ENCODE measurements around the gene CUTC. TPM values are rescaled to one million over a fixed set of nuclear protein-coding genes. Genes with fewer than 3 reads are reported as not detected.

Gene CUTC
- total and polyA plus RNA-seq, 2 donors (not counting 3 experiments of a cell fraction or from before 2014, with no cell fraction given), result 20.4 to 23.1 TPM

DNA sequence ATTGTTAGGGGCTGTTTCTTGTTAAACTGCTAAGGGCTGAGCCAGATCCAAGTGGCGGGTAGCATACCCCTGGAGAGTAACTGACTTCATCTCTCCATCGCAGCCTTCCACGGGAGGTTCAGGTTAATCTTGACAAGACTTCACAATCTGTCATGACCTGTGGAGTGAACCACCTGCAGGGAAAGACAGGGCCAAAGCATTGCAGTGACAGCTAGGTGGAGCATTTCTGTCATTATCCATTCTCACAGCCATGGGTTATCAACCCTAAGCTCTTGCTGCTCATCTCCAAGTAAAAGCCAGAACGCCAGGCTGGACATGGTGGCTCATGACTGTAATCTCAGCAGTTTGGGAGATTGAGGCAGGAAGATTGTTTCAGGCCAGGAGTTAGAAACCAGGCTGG is 67.6 kb downstream of the CUTC start:
- Histone ChIP-seq H3K27me3 (ENCODE audit: control insufficient read depth in 2 of 2, insufficient read depth in 2 of 2, low read length in 2 of 2) (no peaks in the 10 kb centered on the region), H3K4me3 (replicated peaks in 1 of 3; ENCODE audit: insufficient read depth in 1 of 3, low read depth in 1 of 3, low read length in 3 of 3) (no peak overlapping the region), H3K4me1 (ENCODE audit: control insufficient read depth, extremely low read depth, insufficient read depth, low read length) (no peaks in the 10 kb centered on the region), H3K27ac (ENCODE audit: insufficient read depth, low read depth, low read length) (no peak overlapping the region), H2AFZ (ENCODE audit: low read depth, low read length) (no peak overlapping the region), H3K9me3 (replicated peaks; ENCODE audit: control insufficient read depth, insufficient read depth, low read length) (no peaks in the 10 kb centered on the region), H4K20me1 (replicated peaks; ENCODE audit: control insufficient read depth, extremely low read depth, insufficient read depth, low read length) (no peaks in the 10 kb centered on the region), H3K9me1 (replicated peaks; ENCODE audit: control insufficient read depth, extremely low read depth, insufficient read depth, low read length) (no peaks in the 10 kb centered on the region), H3K36me3 (ENCODE audit: control insufficient read depth in 2 of 2, extremely low read depth in 1 of 2, insufficient read depth in 2 of 2, low read length in 2 of 2) (no peaks in the 10 kb centered on the region), H3K9ac (replicated peaks; ENCODE audit: extremely low read depth, insufficient read depth, low read length) (no peak overlapping the region), H3K4me2 (ENCODE audit: insufficient read depth, low read length) (no peak overlapping the region), H3K79me2 (ENCODE audit: control insufficient read depth, insufficient read depth, low read length) (no peaks in the 10 kb centered on the region)
- ChIA-PET CTCF (interaction anchor here (0.9 to 1.2 kb wide), 2 partner anchors 46 to 67 kb away, joined by 3 to 4 read pairs; partner anchors contain the start of genes COX15 and CUTC), POLR2A (no interaction called here)
- DNase-seq (ENCODE audit: low read depth, low spot score) (no peak), FAIRE-seq (no peak)
- BruUV-seq (replicated peaks), result no TSS peak
- intact Hi-C loops (cut with micrococcal nuclease) (no loop called here), dilution Hi-C loops (cut with MboI; ENCODE audit: extremely low pct_ligation_motif_present, low sequenced_read_pairs) (loop anchor here (10.0 kb wide), 1 partner anchor 45 kb away; no protein-coding TSS in a partner anchor)
- no peak for TF ChIP-seq GATA2 (IDR thresholded peaks at IDR 0.05; ENCODE audit: insufficient read depth, insufficient read length, low read depth, low read length)
- no peak for TF ChIP-seq FOS (IDR thresholded peaks at IDR 0.05; ENCODE audit: borderline replicate concordance, insufficient read depth, low read length)
- no peak for TF ChIP-seq JUN (IDR thresholded peaks at IDR 0.05; ENCODE audit: borderline replicate concordance, insufficient read depth, insufficient read length, low read depth)
- no peak for TF ChIP-seq EZH2 (IDR thresholded peaks at IDR 0.05; ENCODE audit: borderline replicate concordance, low read depth, low read length, severe bottlenecking)
- no peak for TF ChIP-seq POLR2AphosphoS5 (IDR thresholded peaks at IDR 0.05; ENCODE audit: insufficient read depth, low read depth, low read length)
- no peak for TF ChIP-seq MYC (IDR thresholded peaks at IDR 0.05; ENCODE audit: low read depth, low read length)
- TF ChIP-seq POLR2A (IDR thresholded peaks at IDR 0.05; ENCODE audit: low read depth, low read length), result no peak
- TF ChIP-seq, protein P1, sequence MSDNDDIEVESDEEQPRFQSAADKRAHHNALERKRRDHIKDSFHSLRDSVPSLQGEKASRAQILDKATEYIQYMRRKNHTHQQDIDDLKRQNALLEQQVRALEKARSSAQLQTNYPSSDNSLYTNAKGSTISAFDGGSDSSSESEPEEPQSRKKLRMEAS (IDR thresholded peaks at IDR 0.05; ENCODE audit: insufficient read depth, insufficient read length), result no peak
- TF ChIP-seq, protein P2, sequence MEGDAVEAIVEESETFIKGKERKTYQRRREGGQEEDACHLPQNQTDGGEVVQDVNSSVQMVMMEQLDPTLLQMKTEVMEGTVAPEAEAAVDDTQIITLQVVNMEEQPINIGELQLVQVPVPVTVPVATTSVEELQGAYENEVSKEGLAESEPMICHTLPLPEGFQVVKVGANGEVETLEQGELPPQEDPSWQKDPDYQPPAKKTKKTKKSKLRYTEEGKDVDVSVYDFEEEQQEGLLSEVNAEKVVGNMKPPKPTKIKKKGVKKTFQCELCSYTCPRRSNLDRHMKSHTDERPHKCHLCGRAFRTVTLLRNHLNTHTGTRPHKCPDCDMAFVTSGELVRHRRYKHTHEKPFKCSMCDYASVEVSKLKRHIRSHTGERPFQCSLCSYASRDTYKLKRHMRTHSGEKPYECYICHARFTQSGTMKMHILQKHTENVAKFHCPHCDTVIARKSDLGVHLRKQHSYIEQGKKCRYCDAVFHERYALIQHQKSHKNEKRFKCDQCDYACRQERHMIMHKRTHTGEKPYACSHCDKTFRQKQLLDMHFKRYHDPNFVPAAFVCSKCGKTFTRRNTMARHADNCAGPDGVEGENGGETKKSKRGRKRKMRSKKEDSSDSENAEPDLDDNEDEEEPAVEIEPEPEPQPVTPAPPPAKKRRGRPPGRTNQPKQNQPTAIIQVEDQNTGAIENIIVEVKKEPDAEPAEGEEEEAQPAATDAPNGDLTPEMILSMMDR (IDR thresholded peaks at IDR 0.05; ENCODE audit: extremely low read depth in 1 of 2, insufficient read depth in 1 of 2, low read depth in 1 of 2, low read length in 2 of 2), result no peak
